Colonic mucosa (tissue), 4 donors: ENCODE measurements around the gene GPD1. TPM values are rescaled to one million over a fixed set of nuclear protein-coding genes. Genes with fewer than 3 reads are reported as not detected.
A peak's percentile ranks its signal among the peaks of the same experiment; 100 is the strongest.

Experiments
- DNase-seq: peaks from one replicate; pipeline ENCODE4 v3.0.0-alpha.2; 2020
- H3K27ac ChIP-seq: fragments of 200-600 bp; one replicate; pipeline ENCODE4 v1.8.0; 2021
- H3K27me3 ChIP-seq: fragments of 200-600 bp; one replicate; pipeline ENCODE4 v1.8.0; 2021
- H3K36me3 ChIP-seq: fragments of 200-600 bp; one replicate; pipeline ENCODE4 v1.8.0; 2021
- H3K4me1 ChIP-seq: fragments of 200-600 bp; one replicate; pipeline ENCODE4 v1.8.0; 2021; ENCODE audit warnings: mild to moderate bottlenecking
- H3K4me3 ChIP-seq: fragments of 200-600 bp; one replicate; pipeline ENCODE4 v1.8.0; 2021
- H3K9ac ChIP-seq, 2 donors: one replicate each; pipeline ENCODE4 v1.7.0; 2013; ENCODE audit warnings: control low read depth in 2 of 2, low read depth in 2 of 2, low read length in 2 of 2
- H3K9me3 ChIP-seq: fragments of 200-600 bp; one replicate; pipeline ENCODE4 v1.8.0; 2021
- CTCF ChIP-seq: fragments of 200-600 bp; IDR thresholded peaks from one replicate; pipeline ENCODE4 v1.8.0; 2022; ENCODE audit warnings: antibody characterized with exemption, mild to moderate bottlenecking
- intact Hi-C: fragments of 100-400 bp; cut with DNase I; formaldehyde crosslinking; loops from one replicate; pipeline ENCODE4 v1.14.1; 2022
- total RNA-seq, 2 donors: library from RNA; stranded (reverse); fragmentation: NEBNext Ultra II Directional in 1 of 2; extraction: Animal tissue kit (Norgen Biotek cat#: 25700) in 1 of 2; gene quantifications; one replicate each; pipeline ENCODE4 v1.2.1, GENCODE V29; 2021
- donor health status: healthy.
- donor health status: DM: no; HTN: no; CAD: no.
- donor health status: DM: no; HTN: no; CAD: no.

The GPD1 gene
- 1 to 10 TPM; 2.1 to 3.4 TPM for total RNA-seq

- Histone ChIP-seq H3K36me3 (no peaks in the 10 kb centered on the region), H3K9ac (peak within 1 kb of the TSS; percentile 1 to 14), H3K27ac (no peak within 1 kb of the TSS), H3K9me3 (no peaks in the 10 kb centered on the region), H3K4me1 (no peaks in the 10 kb centered on the region), H3K4me3 (no peak within 1 kb of the TSS), H3K27me3 (no peaks in the 10 kb centered on the region)
- TF ChIP-seq CTCF = no peak
- intact Hi-C loops = no loop called here
- peak; percentile 86 for DNase-seq
These were observed at the start of gene GPD1 for GRCh38 chr12:50103767-50104321. Gene GPD1 (plus strand): TSS chr12:50104008. CDS start chr12:50104051, 43 bp downstream.

GRCh38 chr12:50055831-50056638 lies 47.8 kb upstream of the GPD1 start:
- no peak overlapping the region for H3K4me3 ChIP-seq
- intact Hi-C loops = loop anchor here (5.0 kb wide), 1 partner anchor 279 kb away; no protein-coding TSS in a partner anchor
- no peaks in the 10 kb centered on the region for H3K9me3 ChIP-seq
- H3K9ac ChIP-seq = peak overlapping the region in 1 of 2 donors; percentile 18
- TF ChIP-seq CTCF = peak; percentile 96
- no peak overlapping the region for H3K27ac ChIP-seq
- peaks cover 11% of the 10 kb centered on the region for H3K27me3 ChIP-seq
- peak; percentile 40 for DNase-seq
- peaks cover 5% of the 10 kb centered on the region for H3K4me1 ChIP-seq
- no peaks in the 10 kb centered on the region for H3K36me3 ChIP-seq

GRCh38 chr12:50056639-50056976 lies 47.2 kb upstream of the GPD1 start:
- H3K4me1 ChIP-seq = peaks cover 5% of the 10 kb centered on the region
- DNase-seq = no peak
- peaks cover 11% of the 10 kb centered on the region for H3K27me3 ChIP-seq
- H3K27ac ChIP-seq = no peak overlapping the region
- H3K36me3 ChIP-seq = no peaks in the 10 kb centered on the region
- no peaks in the 10 kb centered on the region for H3K9me3 ChIP-seq
- H3K4me3 ChIP-seq = no peak overlapping the region
- intact Hi-C loops = loop anchor here (5.0 kb wide), 1 partner anchor 279 kb away; no protein-coding TSS in a partner anchor
- no peak for TF ChIP-seq CTCF
- peak overlapping the region in 1 of 2 donors; percentile 6 for H3K9ac ChIP-seq

GRCh38 chr12:50057000-50057841 lies 46.6 kb upstream of the GPD1 start, which contains the start of gene ASIC1:
Gene ASIC1 (plus strand): TSS chr12:50057596. CDS start chr12:50058767, 1,171 bp downstream.
- H3K4me1 ChIP-seq = peaks cover 5% of the 10 kb centered on the region
- peak within 1 kb of the TSS; percentile 43 to 57 for H3K9ac ChIP-seq
- peak within 1 kb of the TSS; percentile 63 for H3K4me3 ChIP-seq
- H3K9me3 ChIP-seq = no peaks in the 10 kb centered on the region
- peaks cover 11% of the 10 kb centered on the region for H3K27me3 ChIP-seq
- intact Hi-C loops = loop anchor here (5.0 kb wide), 1 partner anchor 280 kb away; no protein-coding TSS in a partner anchor
- H3K36me3 ChIP-seq = no peaks in the 10 kb centered on the region
- H3K27ac ChIP-seq = no peak within 1 kb of the TSS
- TF ChIP-seq CTCF = no peak
- peak; percentile 64 for DNase-seq
